MM.1S (cell line): Measurements from ENCODE around the gene LEMD2.

Experiments used
- DNase-seq: peaks from one replicate; pipeline ENCODE4 v3.0.0-alpha.2; 2015
- H2AFZ ChIP-seq: fragments of 300-600 bp; sonication (generic); 2 replicates; pipeline ENCODE4 v1.6.0; 2016; ENCODE audit warnings: antibody characterized with exemption, low read length
- H3F3A ChIP-seq: fragments of 300-600 bp; sonication (generic); 2 replicates; pipeline ENCODE4 v1.6.1; 2016; ENCODE audit warnings: mild to moderate bottlenecking, antibody characterized with exemption, low read length, moderate library complexity, mixed read lengths; ENCODE audit not compliant: insufficient read depth
- H3K27ac ChIP-seq: fragments of 300-600 bp; sonication (generic); 2 replicates; pipeline ENCODE4 v1.5.1; 2016; ENCODE audit warnings: mild to moderate bottlenecking, low read length
- H3K27me3 ChIP-seq: fragments of 300-600 bp; sonication (generic); replicated peaks from 2 replicates; pipeline ENCODE4 v1.6.0; 2016; ENCODE audit warnings: low read length; ENCODE audit not compliant: insufficient read depth
- H3K36me3 ChIP-seq: fragments of 300-600 bp; sonication (generic); replicated peaks from 2 replicates; pipeline ENCODE4 v1.6.1; 2016; ENCODE audit warnings: mild to moderate bottlenecking, low read length, mixed read lengths; ENCODE audit not compliant: insufficient read depth
- H3K4me1 ChIP-seq: fragments of 300-600 bp; sonication (generic); 2 replicates; pipeline ENCODE4 v1.6.1; 2016; ENCODE audit warnings: low read length, mixed read lengths
- H3K4me2 ChIP-seq: fragments of 300-600 bp; sonication (generic); 2 replicates; pipeline ENCODE4 v1.6.0; 2016; ENCODE audit warnings: low read depth, low read length
- H3K4me3 ChIP-seq: fragments of 300-600 bp; sonication (generic); 2 replicates; pipeline ENCODE4 v1.5.1; 2016; ENCODE audit warnings: low read length, mixed read lengths
- H3K79me2 ChIP-seq: fragments of 300-600 bp; sonication (generic); 2 replicates; pipeline ENCODE4 v1.6.1; 2016; ENCODE audit warnings: mixed run types, low read length, mixed read lengths
- H3K9ac ChIP-seq: fragments of 300-600 bp; sonication (generic); 2 replicates; pipeline ENCODE4 v1.6.1; 2016; ENCODE audit warnings: low read length, mixed read lengths
- H3K9me2 ChIP-seq: fragments of 300-600 bp; sonication (generic); replicated peaks from 2 replicates; pipeline ENCODE4 v1.6.1; 2016; ENCODE audit warnings: mild to moderate bottlenecking, low read length, mixed read lengths; ENCODE audit not compliant: insufficient read depth
- H3K9me3 ChIP-seq: fragments of 300-600 bp; sonication (generic); replicated peaks from 2 replicates; pipeline ENCODE4 v1.6.1; 2016; ENCODE audit warnings: mild to moderate bottlenecking, low read length, mixed read lengths; ENCODE audit not compliant: insufficient read depth
- H4K20me1 ChIP-seq: fragments of 300-600 bp; sonication (generic); 2 replicates; pipeline ENCODE4 v1.6.1; 2016; ENCODE audit warnings: mild to moderate bottlenecking, low read length, moderate library complexity, mixed read lengths; ENCODE audit not compliant: insufficient read depth
- EZH2 ChIP-seq: fragments of 300-600 bp; sonication (generic); optimal IDR thresholded peaks from 2 replicates; pipeline ENCODE3; 2017; ENCODE audit warnings: low read depth, mild to moderate bottlenecking, antibody characterized with exemption, low read length, mixed read lengths
- EZH2phosphoT487 ChIP-seq: fragments of 300-600 bp; sonication (generic); IDR thresholded peaks from 2 replicates; pipeline ENCODE4 v1.6.1; 2018; ENCODE audit warnings: antibody characterized with exemption, low read length
- TF ChIP-seq, protein P1 (sequence below): fragments of 300-600 bp; sonication (generic); IDR thresholded peaks from 2 replicates; pipeline ENCODE4 v1.5.1; 2016; ENCODE audit warnings: antibody characterized with exemption, low read length, mixed read lengths

The LEMD2 gene

DNA sequence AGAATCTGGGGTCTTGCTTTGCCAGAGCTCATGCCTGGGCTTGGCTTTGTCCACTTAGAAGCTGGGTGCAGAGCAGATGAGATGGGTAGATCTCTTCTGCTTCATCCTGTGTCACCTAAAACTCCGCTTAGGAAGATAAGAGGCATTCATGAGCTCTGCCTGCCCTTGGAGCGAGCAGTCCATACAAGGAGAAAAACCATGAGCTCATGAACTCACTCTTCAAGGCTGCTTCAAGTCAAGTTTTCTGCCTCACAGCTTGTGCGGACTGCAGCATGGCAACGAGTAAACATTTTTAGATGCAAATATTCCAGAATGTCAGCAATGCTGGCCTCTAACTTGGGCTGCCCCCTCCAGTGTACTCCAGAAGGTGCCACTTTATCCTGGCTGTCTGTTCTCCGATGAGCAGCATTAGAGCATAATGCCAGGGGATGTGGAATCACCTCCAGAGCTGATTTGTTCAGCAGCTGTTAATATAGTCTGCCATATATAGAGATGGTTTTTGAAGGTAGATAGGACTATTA, 66.8 kb downstream of the LEMD2 start:
- Histone ChIP-seq H3K4me2 (no peak overlapping the region), H3K27me3 (peaks cover 65% of the 10 kb centered on the region), H3K79me2 (no peaks in the 10 kb centered on the region), H3K9me3 (no peaks in the 10 kb centered on the region), H3K27ac (no peak overlapping the region), H3F3A (no peaks in the 10 kb centered on the region), H3K9ac (no peak overlapping the region), H3K36me3 (no peaks in the 10 kb centered on the region), H2AFZ (no peak overlapping the region), H3K4me3 (no peak overlapping the region), H3K9me2 (no peaks in the 10 kb centered on the region), H4K20me1 (no peaks in the 10 kb centered on the region), H3K4me1 (no peaks in the 10 kb centered on the region)
- DNase-seq, result no peak
- TF ChIP-seq EZH2 (no peak), EZH2phosphoT487 (no peak)
- TF ChIP-seq, protein P1, sequence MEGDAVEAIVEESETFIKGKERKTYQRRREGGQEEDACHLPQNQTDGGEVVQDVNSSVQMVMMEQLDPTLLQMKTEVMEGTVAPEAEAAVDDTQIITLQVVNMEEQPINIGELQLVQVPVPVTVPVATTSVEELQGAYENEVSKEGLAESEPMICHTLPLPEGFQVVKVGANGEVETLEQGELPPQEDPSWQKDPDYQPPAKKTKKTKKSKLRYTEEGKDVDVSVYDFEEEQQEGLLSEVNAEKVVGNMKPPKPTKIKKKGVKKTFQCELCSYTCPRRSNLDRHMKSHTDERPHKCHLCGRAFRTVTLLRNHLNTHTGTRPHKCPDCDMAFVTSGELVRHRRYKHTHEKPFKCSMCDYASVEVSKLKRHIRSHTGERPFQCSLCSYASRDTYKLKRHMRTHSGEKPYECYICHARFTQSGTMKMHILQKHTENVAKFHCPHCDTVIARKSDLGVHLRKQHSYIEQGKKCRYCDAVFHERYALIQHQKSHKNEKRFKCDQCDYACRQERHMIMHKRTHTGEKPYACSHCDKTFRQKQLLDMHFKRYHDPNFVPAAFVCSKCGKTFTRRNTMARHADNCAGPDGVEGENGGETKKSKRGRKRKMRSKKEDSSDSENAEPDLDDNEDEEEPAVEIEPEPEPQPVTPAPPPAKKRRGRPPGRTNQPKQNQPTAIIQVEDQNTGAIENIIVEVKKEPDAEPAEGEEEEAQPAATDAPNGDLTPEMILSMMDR, result no peak

DNA sequence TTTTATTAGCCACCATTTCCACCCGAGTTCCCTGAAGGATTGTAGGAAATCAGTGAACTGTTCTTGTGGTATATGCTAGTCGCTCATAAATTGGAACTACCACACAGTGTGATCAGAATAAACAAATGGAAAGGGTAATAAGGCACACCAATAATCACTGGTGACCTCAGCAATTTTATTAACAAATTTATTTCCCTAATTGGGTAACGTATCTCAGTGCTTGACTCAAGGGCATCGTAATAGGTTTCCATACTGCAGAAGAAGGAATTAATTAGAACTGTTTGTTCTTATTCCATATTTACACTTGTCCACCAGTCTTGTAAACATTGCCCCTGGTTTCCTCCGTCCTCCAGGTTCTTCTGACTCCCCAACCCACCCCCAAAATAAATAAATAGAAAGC, 67.4 kb downstream of the LEMD2 start:
- no peak for TF ChIP-seq EZH2phosphoT487
- TF ChIP-seq, protein P1, result no peak
- no peaks in the 10 kb centered on the region for H3K4me1 ChIP-seq
- H3K27ac ChIP-seq, result no peak overlapping the region
- no peaks in the 10 kb centered on the region for H3K79me2 ChIP-seq
- H3K27me3 ChIP-seq, result peaks cover 59% of the 10 kb centered on the region
- no peak overlapping the region for H3K4me2 ChIP-seq
- no peaks in the 10 kb centered on the region for H3F3A ChIP-seq
- no peak overlapping the region for H2AFZ ChIP-seq
- H3K36me3 ChIP-seq, result no peaks in the 10 kb centered on the region
- H4K20me1 ChIP-seq, result no peaks in the 10 kb centered on the region
- no peaks in the 10 kb centered on the region for H3K9me3 ChIP-seq
- H3K9ac ChIP-seq, result no peak overlapping the region
- no peaks in the 10 kb centered on the region for H3K9me2 ChIP-seq
- H3K4me3 ChIP-seq, result no peak overlapping the region
- DNase-seq, result no peak
